ENCODE data around the gene RPL6. TPM values are rescaled to one million over a fixed set of nuclear protein-coding genes. Genes with fewer than 3 reads are reported as not detected.

The RPL6 gene
- total RNA-seq, 1 experiment from 2014 or later: 1,069 TPM

DNA sequence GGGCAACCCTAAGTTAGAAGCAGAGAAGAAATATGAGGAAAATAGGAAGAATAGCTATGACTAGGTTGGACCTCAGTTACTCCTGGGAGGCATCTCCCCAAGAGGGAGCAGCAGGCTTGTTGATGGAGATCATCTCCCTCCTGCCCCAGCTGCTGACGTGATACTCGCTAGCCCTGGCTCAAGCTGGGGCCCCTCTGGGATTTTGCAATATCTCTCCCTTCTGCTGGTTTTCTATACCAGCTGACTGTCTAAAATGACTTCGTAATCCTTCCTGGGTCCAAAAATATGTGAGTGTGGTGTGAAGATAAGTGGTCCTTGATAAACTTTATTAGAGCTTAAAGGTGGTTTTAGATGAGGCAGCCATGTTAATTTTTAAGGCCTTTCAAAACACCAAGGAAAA, 22.7 kb downstream of the RPL6 start:
- in situ Hi-C loops (cut with HindIII; ENCODE audit: low pct_unique_long_range_greater_than_20kb, low sequenced_read_pairs): no loop called here
- DNase-seq (ENCODE audit: low read depth): no peak

GRCh38 chr12:112382866-112383265, 26.5 kb downstream of the RPL6 start:
- in situ Hi-C loops (cut with HindIII; ENCODE audit: low pct_unique_long_range_greater_than_20kb, low sequenced_read_pairs): no loop called here

DNA sequence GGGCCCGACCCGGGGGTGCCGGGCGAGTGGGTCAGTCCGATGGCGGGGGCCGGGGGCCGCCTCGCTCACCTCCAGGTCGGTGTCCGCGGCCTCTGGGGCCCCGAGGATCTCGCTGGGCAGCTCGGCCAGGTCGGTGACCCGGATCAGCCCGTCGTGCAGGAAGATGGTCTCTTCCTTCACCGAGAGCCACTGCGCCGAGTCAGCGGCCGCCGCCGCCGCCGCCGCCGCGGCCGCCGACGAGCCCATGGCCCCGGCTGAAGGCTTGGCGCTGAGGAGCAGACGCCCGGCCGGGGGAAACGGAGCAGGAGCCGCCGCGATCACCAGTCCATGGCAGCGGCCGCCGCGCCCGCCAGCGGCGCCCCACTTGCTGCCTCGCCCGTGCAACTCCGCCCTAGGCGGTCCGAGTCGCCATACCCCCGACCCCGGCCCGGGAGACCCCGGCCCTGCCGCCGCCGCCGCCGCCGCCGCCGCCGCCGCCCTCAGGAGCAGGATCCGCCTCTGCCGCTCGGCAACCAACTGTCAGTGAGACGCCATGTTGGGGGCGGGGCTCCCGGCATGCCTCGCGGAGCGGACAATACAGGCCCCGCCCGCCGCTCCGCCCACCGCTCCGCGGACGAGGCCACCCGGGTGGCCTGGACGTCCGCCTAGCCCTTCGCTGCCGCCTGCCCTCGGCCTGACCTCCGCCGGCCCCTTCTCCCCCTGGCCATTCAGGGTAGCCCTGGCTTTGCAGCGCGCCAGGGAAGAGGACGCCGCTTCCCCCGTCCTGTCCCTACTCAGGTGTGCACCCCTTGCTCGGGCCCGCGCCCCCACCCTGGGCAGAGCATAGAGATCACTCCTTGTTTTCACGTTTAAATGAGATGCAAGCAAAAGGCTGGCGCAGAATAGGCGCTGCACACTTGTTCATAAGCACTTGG, 27.3 kb downstream of the RPL6 start, which contains the start of gene HECTD4:
TSS of gene HECTD4 (minus strand) at position 549 of the 914 bp plus-strand sequence. CDS start at position 246, 303 bp downstream.
- in situ Hi-C loops (cut with HindIII; ENCODE audit: low pct_unique_long_range_greater_than_20kb, low sequenced_read_pairs): no loop called here

More at GRCh38 chr12:112382866-112383265, 26.5 kb downstream of the RPL6 start:
- no peak for DNase-seq (ENCODE audit: low read depth)

DNA sequence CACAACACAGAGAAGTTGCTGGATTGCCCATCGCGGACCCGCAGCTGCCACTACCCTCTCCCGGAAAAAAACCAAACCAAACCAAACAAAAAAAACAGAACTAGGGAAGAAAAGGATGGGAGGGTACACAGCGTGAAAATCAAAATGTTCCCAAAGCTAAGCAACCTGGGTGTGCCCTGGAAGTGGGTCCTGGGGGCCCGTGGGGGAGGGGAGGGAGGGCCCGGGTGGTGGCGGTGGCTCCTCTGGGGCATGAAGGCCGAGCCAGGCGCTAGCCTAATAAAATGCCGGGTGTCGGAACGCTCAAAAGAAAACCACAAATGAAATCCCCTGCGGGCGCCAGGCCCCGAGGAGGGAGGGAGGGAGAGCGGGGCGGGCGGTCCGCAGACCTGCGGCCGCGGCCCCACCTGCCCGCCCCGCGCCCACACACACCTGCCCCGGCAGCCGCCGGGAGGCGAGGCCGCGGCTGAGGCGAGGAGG, 28.0 kb downstream of the RPL6 start:
- in situ Hi-C loops (cut with HindIII; ENCODE audit: low pct_unique_long_range_greater_than_20kb, low sequenced_read_pairs): no loop called here
- DNase-seq (ENCODE audit: low read depth): no peak

More for the DNA sequence above, 27.3 kb downstream of the RPL6 start, which contains the start of gene HECTD4:
- peak; percentile 72 for DNase-seq (ENCODE audit: low read depth)

- in situ Hi-C loops (cut with HindIII; ENCODE audit: low pct_unique_long_range_greater_than_20kb, low sequenced_read_pairs): no loop called here
- no peak for DNase-seq (ENCODE audit: low read depth)
Measured at GRCh38 chr12:112380663-112381405, 28.6 kb downstream of the RPL6 start.

DNA sequence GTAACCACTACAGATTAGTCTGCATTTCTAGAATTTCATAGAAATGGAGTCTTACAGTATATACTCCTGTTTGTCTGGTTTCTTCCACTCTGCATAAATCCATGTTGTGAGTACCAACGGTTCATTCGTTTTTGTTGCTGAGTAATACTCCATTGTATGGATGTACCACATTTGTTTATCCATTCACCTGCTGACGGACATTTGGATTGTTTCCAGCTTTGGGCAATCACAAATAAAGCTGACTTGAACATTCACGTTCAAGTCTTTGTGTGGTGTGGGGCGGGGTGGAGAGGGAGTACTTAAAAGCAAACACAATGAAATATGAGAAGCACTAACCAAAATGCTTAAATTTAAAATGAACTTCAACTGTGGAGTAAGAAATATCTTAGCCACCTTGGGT, 34.3 kb downstream of the RPL6 start:
- in situ Hi-C loops (cut with HindIII; ENCODE audit: low pct_unique_long_range_greater_than_20kb, low sequenced_read_pairs): no loop called here
- DNase-seq (ENCODE audit: low read depth): no peak

GRCh38 chr12:112374166-112374740, 35.2 kb downstream of the RPL6 start:
- DNase-seq (ENCODE audit: low read depth): no peak
- in situ Hi-C loops (cut with HindIII; ENCODE audit: low pct_unique_long_range_greater_than_20kb, low sequenced_read_pairs): no loop called here

- no peak for DNase-seq (ENCODE audit: low read depth)
- in situ Hi-C loops (cut with HindIII; ENCODE audit: low pct_unique_long_range_greater_than_20kb, low sequenced_read_pairs): no loop called here
Measured at GRCh38 chr12:112370868-112371510, 38.4 kb downstream of the RPL6 start.

- in situ Hi-C loops (cut with HindIII; ENCODE audit: low pct_unique_long_range_greater_than_20kb, low sequenced_read_pairs): no loop called here
- DNase-seq (ENCODE audit: low read depth): no peak
Measured at GRCh38 chr12:112370199-112370598, 39.2 kb downstream of the RPL6 start.

GRCh38 chr12:112368856-112369255, 40.5 kb downstream of the RPL6 start:
- in situ Hi-C loops (cut with HindIII; ENCODE audit: low pct_unique_long_range_greater_than_20kb, low sequenced_read_pairs): no loop called here
- DNase-seq (ENCODE audit: low read depth): no peak

- DNase-seq (ENCODE audit: low read depth): no peak
- in situ Hi-C loops (cut with HindIII; ENCODE audit: low pct_unique_long_range_greater_than_20kb, low sequenced_read_pairs): no loop called here
Measured at GRCh38 chr12:112367965-112368364, 41.4 kb downstream of the RPL6 start.

GRCh38 chr12:112362310-112362709, 47.1 kb downstream of the RPL6 start:
- DNase-seq (ENCODE audit: low read depth): no peak
- in situ Hi-C loops (cut with HindIII; ENCODE audit: low pct_unique_long_range_greater_than_20kb, low sequenced_read_pairs): no loop called here

- no peak for DNase-seq (ENCODE audit: low read depth)
- in situ Hi-C loops (cut with HindIII; ENCODE audit: low pct_unique_long_range_greater_than_20kb, low sequenced_read_pairs): no loop called here
Measured at GRCh38 chr12:112361271-112361670, 48.1 kb downstream of the RPL6 start.

DNA sequence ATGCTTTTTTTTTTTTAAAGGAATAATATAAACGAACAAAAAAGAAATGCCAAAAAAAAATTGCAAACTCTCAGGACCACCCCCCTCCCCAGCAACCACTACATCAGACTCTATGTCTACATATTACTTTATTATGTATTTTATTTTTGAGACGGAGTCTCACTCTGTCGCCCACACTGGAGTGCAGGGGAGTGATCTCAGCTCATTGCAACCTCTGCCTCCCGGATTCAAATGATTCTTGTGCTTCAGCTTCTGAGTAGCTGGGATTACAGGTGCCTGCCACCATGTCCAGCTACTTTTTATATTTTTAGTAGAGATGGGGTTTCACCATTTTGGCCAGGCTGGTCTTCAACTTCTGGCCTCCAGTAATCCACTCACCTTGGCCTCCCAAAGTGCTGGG, 50.1 kb downstream of the RPL6 start:
- DNase-seq (ENCODE audit: low read depth): no peak
- in situ Hi-C loops (cut with HindIII; ENCODE audit: low pct_unique_long_range_greater_than_20kb, low sequenced_read_pairs): no loop called here

GRCh38 chr12:112357214-112357613, 52.2 kb downstream of the RPL6 start:
- DNase-seq (ENCODE audit: low read depth): no peak
- in situ Hi-C loops (cut with HindIII; ENCODE audit: low pct_unique_long_range_greater_than_20kb, low sequenced_read_pairs): no loop called here

Measured in Caki2 (cell line).